GM12875 (cell line): ENCODE results near the gene TMEM247.

Source experiments
- H3K4me3 ChIP-seq: one replicate; pipeline ENCODE4 v1.5.1; 2011; ENCODE audit warnings: low read depth, low read length, control low read depth
- CTCF ChIP-seq: IDR thresholded peaks from 2 replicates; pipeline ENCODE4 v1.5.1; 2011; ENCODE audit warnings: low read depth, mild to moderate bottlenecking, control low read depth, inconsistent platforms, low read length, moderate library complexity, borderline replicate concordance; ENCODE audit not compliant: insufficient read depth

TMEM247 gene

GRCh38 chr2:46488389-46488788 is 9.0 kb downstream of the TMEM247 start:
- TF ChIP-seq CTCF: no peak
- H3K4me3 ChIP-seq: no peak overlapping the region

- no peak for TF ChIP-seq CTCF
- H3K4me3 ChIP-seq: no peak overlapping the region
Measured at GRCh38 chr2:46489423-46490174, 10.2 kb downstream of the TMEM247 start.

GRCh38 chr2:46490521-46491141 is 11.3 kb downstream of the TMEM247 start:
- H3K4me3 ChIP-seq: no peak overlapping the region
- TF ChIP-seq CTCF: peak; percentile 42

- H3K4me3 ChIP-seq: no peak overlapping the region
- TF ChIP-seq CTCF: no peak
Measured at GRCh38 chr2:46492301-46492700, 12.9 kb downstream of the TMEM247 start.

GRCh38 chr2:46493241-46493970 is 14.0 kb downstream of the TMEM247 start:
- H3K4me3 ChIP-seq: no peak overlapping the region
- TF ChIP-seq CTCF: no peak

GRCh38 chr2:46493971-46494250 is 14.5 kb downstream of the TMEM247 start:
- no peak overlapping the region for H3K4me3 ChIP-seq
- TF ChIP-seq CTCF: no peak
